ENCODE measurements around the gene PLEKHA6. TPM values are rescaled to one million over a fixed set of nuclear protein-coding genes. Genes with fewer than 3 reads are reported as not detected.

Gene PLEKHA6
- total RNA-seq, 1 experiment from 2014 or later, result 0.30 TPM

GRCh38 chr1:204340081-204340889, 19.4 kb downstream of the PLEKHA6 start:
- Histone ChIP-seq H2AFZ (ENCODE audit: low read length) (no peak overlapping the region), H3K4me1 (ENCODE audit: low read length) (peaks cover 7% of the 10 kb centered on the region), H3K27me3 (ENCODE audit: low read length) (no peaks in the 10 kb centered on the region), H3K4me3 (ENCODE audit: low read length) (no peak overlapping the region), H3K36me3 (ENCODE audit: insufficient read depth, low read length) (no peaks in the 10 kb centered on the region), H3K4me2 (ENCODE audit: low read depth, low read length, poor library complexity, severe bottlenecking) (no peak overlapping the region), H3K27ac (ENCODE audit: low read length) (no peak overlapping the region), H3K9ac (ENCODE audit: low read length) (no peak overlapping the region), H4K20me1 (ENCODE audit: insufficient read depth, low read depth, low read length) (no peaks in the 10 kb centered on the region), H3K9me2 (replicated peaks; ENCODE audit: insufficient read depth, low read length) (no peaks in the 10 kb centered on the region), H3K79me2 (ENCODE audit: low read length) (no peaks in the 10 kb centered on the region), H3K9me3 (ENCODE audit: low read length) (no peaks in the 10 kb centered on the region)
- no peak for DNase-seq

- Histone ChIP-seq H3K4me2 (ENCODE audit: low read depth, low read length, poor library complexity, severe bottlenecking) (no peak overlapping the region), H3K4me3 (ENCODE audit: low read length) (no peak overlapping the region), H3K27ac (ENCODE audit: low read length) (no peak overlapping the region), H3K9me2 (replicated peaks; ENCODE audit: insufficient read depth, low read length) (no peaks in the 10 kb centered on the region), H3K4me1 (ENCODE audit: low read length) (peaks cover 7% of the 10 kb centered on the region), H3K79me2 (ENCODE audit: low read length) (no peaks in the 10 kb centered on the region), H3K27me3 (ENCODE audit: low read length) (no peaks in the 10 kb centered on the region), H3K9me3 (ENCODE audit: low read length) (no peaks in the 10 kb centered on the region), H2AFZ (ENCODE audit: low read length) (no peak overlapping the region), H4K20me1 (ENCODE audit: insufficient read depth, low read depth, low read length) (no peaks in the 10 kb centered on the region), H3K36me3 (ENCODE audit: insufficient read depth, low read length) (no peaks in the 10 kb centered on the region), H3K9ac (ENCODE audit: low read length) (no peak overlapping the region)
- DNase-seq, result no peak
These were observed 20.2 kb downstream of the PLEKHA6 start for GRCh38 chr1:204339541-204339940.

- no peaks in the 10 kb centered on the region for H4K20me1 ChIP-seq (ENCODE audit: insufficient read depth, low read depth, low read length)
- H3K36me3 ChIP-seq (ENCODE audit: insufficient read depth, low read length), result no peaks in the 10 kb centered on the region
- no peaks in the 10 kb centered on the region for H3K9me3 ChIP-seq (ENCODE audit: low read length)
- H3K27ac ChIP-seq (ENCODE audit: low read length), result no peak overlapping the region
- H3K9me2 ChIP-seq (replicated peaks; ENCODE audit: insufficient read depth, low read length), result no peaks in the 10 kb centered on the region
- H3K4me2 ChIP-seq (ENCODE audit: low read depth, low read length, poor library complexity, severe bottlenecking), result no peak overlapping the region
- no peaks in the 10 kb centered on the region for H3K79me2 ChIP-seq (ENCODE audit: low read length)
- H3K4me1 ChIP-seq (ENCODE audit: low read length), result peaks cover 7% of the 10 kb centered on the region
- no peak for DNase-seq
- no peak overlapping the region for H2AFZ ChIP-seq (ENCODE audit: low read length)
- no peak overlapping the region for H3K9ac ChIP-seq (ENCODE audit: low read length)
- no peaks in the 10 kb centered on the region for H3K27me3 ChIP-seq (ENCODE audit: low read length)
- no peak overlapping the region for H3K4me3 ChIP-seq (ENCODE audit: low read length)
These were observed 20.7 kb downstream of the PLEKHA6 start for GRCh38 chr1:204338997-204339396.

- Histone ChIP-seq H3K36me3 (ENCODE audit: insufficient read depth, low read length) (no peaks in the 10 kb centered on the region), H3K4me1 (ENCODE audit: low read length) (peaks cover 7% of the 10 kb centered on the region), H4K20me1 (ENCODE audit: insufficient read depth, low read depth, low read length) (no peaks in the 10 kb centered on the region), H3K27ac (ENCODE audit: low read length) (no peak overlapping the region), H3K4me3 (ENCODE audit: low read length) (no peak overlapping the region), H3K9me3 (ENCODE audit: low read length) (no peaks in the 10 kb centered on the region), H3K9me2 (replicated peaks; ENCODE audit: insufficient read depth, low read length) (no peaks in the 10 kb centered on the region), H3K9ac (ENCODE audit: low read length) (no peak overlapping the region), H3K4me2 (ENCODE audit: low read depth, low read length, poor library complexity, severe bottlenecking) (no peak overlapping the region), H3K79me2 (ENCODE audit: low read length) (no peaks in the 10 kb centered on the region), H3K27me3 (ENCODE audit: low read length) (no peaks in the 10 kb centered on the region), H2AFZ (ENCODE audit: low read length) (no peak overlapping the region)
- DNase-seq, result no peak
These were observed 21.4 kb downstream of the PLEKHA6 start for GRCh38 chr1:204338360-204338759.

- Histone ChIP-seq H2AFZ (ENCODE audit: low read length) (no peak overlapping the region), H3K4me2 (ENCODE audit: low read depth, low read length, poor library complexity, severe bottlenecking) (no peak overlapping the region), H3K9ac (ENCODE audit: low read length) (no peak overlapping the region), H3K79me2 (ENCODE audit: low read length) (no peaks in the 10 kb centered on the region), H3K9me3 (ENCODE audit: low read length) (no peaks in the 10 kb centered on the region), H3K9me2 (replicated peaks; ENCODE audit: insufficient read depth, low read length) (no peaks in the 10 kb centered on the region), H3K27ac (ENCODE audit: low read length) (no peak overlapping the region), H3K4me1 (ENCODE audit: low read length) (peaks cover 7% of the 10 kb centered on the region), H3K4me3 (ENCODE audit: low read length) (no peak overlapping the region), H3K36me3 (ENCODE audit: insufficient read depth, low read length) (no peaks in the 10 kb centered on the region), H4K20me1 (ENCODE audit: insufficient read depth, low read depth, low read length) (no peaks in the 10 kb centered on the region), H3K27me3 (ENCODE audit: low read length) (no peaks in the 10 kb centered on the region)
- no peak for DNase-seq
These were observed 22.1 kb downstream of the PLEKHA6 start for GRCh38 chr1:204337583-204337982.

- no peak overlapping the region for H3K9ac ChIP-seq (ENCODE audit: low read length)
- no peaks in the 10 kb centered on the region for H3K9me2 ChIP-seq (replicated peaks; ENCODE audit: insufficient read depth, low read length)
- no peaks in the 10 kb centered on the region for H4K20me1 ChIP-seq (ENCODE audit: insufficient read depth, low read depth, low read length)
- H3K79me2 ChIP-seq (ENCODE audit: low read length), result no peaks in the 10 kb centered on the region
- H3K36me3 ChIP-seq (ENCODE audit: insufficient read depth, low read length), result no peaks in the 10 kb centered on the region
- no peak overlapping the region for H3K4me3 ChIP-seq (ENCODE audit: low read length)
- H3K27me3 ChIP-seq (ENCODE audit: low read length), result no peaks in the 10 kb centered on the region
- peaks cover 7% of the 10 kb centered on the region for H3K4me1 ChIP-seq (ENCODE audit: low read length)
- H3K27ac ChIP-seq (ENCODE audit: low read length), result no peak overlapping the region
- no peak overlapping the region for H3K4me2 ChIP-seq (ENCODE audit: low read depth, low read length, poor library complexity, severe bottlenecking)
- H3K9me3 ChIP-seq (ENCODE audit: low read length), result no peaks in the 10 kb centered on the region
- DNase-seq, result no peak
- no peak overlapping the region for H2AFZ ChIP-seq (ENCODE audit: low read length)
These were observed 22.7 kb downstream of the PLEKHA6 start for GRCh38 chr1:204337036-204337429.

- H3K79me2 ChIP-seq (ENCODE audit: low read length), result no peaks in the 10 kb centered on the region
- no peak overlapping the region for H3K9ac ChIP-seq (ENCODE audit: low read length)
- DNase-seq, result no peak
- no peak overlapping the region for H3K4me3 ChIP-seq (ENCODE audit: low read length)
- no peaks in the 10 kb centered on the region for H3K9me2 ChIP-seq (replicated peaks; ENCODE audit: insufficient read depth, low read length)
- H3K4me2 ChIP-seq (ENCODE audit: low read depth, low read length, poor library complexity, severe bottlenecking), result no peak overlapping the region
- H3K27me3 ChIP-seq (ENCODE audit: low read length), result no peaks in the 10 kb centered on the region
- H3K9me3 ChIP-seq (ENCODE audit: low read length), result no peaks in the 10 kb centered on the region
- no peaks in the 10 kb centered on the region for H4K20me1 ChIP-seq (ENCODE audit: insufficient read depth, low read depth, low read length)
- H3K36me3 ChIP-seq (ENCODE audit: insufficient read depth, low read length), result no peaks in the 10 kb centered on the region
- H3K27ac ChIP-seq (ENCODE audit: low read length), result no peak overlapping the region
- H2AFZ ChIP-seq (ENCODE audit: low read length), result no peak overlapping the region
- peaks cover 5% of the 10 kb centered on the region for H3K4me1 ChIP-seq (ENCODE audit: low read length)
These were observed 23.2 kb downstream of the PLEKHA6 start for GRCh38 chr1:204336421-204337035.

- Histone ChIP-seq H3K9me2 (replicated peaks; ENCODE audit: insufficient read depth, low read length) (no peaks in the 10 kb centered on the region), H3K27me3 (ENCODE audit: low read length) (no peaks in the 10 kb centered on the region), H3K4me1 (ENCODE audit: low read length) (no peaks in the 10 kb centered on the region), H3K9ac (ENCODE audit: low read length) (no peak overlapping the region), H2AFZ (ENCODE audit: low read length) (no peak overlapping the region), H3K4me2 (ENCODE audit: low read depth, low read length, poor library complexity, severe bottlenecking) (no peak overlapping the region), H3K27ac (ENCODE audit: low read length) (no peak overlapping the region), H4K20me1 (ENCODE audit: insufficient read depth, low read depth, low read length) (no peaks in the 10 kb centered on the region), H3K79me2 (ENCODE audit: low read length) (no peaks in the 10 kb centered on the region), H3K9me3 (ENCODE audit: low read length) (no peaks in the 10 kb centered on the region), H3K36me3 (ENCODE audit: insufficient read depth, low read length) (no peaks in the 10 kb centered on the region), H3K4me3 (ENCODE audit: low read length) (no peak overlapping the region)
- DNase-seq, result no peak
These were observed 24.2 kb downstream of the PLEKHA6 start for GRCh38 chr1:204335533-204335932.

Measured in Karpas-422 (cell line).